T47D (cell line): ENCODE data around the gene TMEM79.

Experiments
- DNase-seq, 2 experiments: peaks; one replicate each; pipeline versions ENCODE4 v3.0.0 to v3.0.0-alpha.2; 2011 to 2012; ENCODE audit warnings: low read depth in 1 of 2, low spot score in 1 of 2
- JUND ChIP-seq: IDR thresholded peaks from 2 replicates; pipeline ENCODE4 v1.6.1; 2012; ENCODE audit warnings: low read depth
- in situ Hi-C: cut with HindIII; loops from 2 replicates; pipeline ENCODE4 v1.10.0; 2016; ENCODE audit warnings: low sequenced_read_pairs, low pct_unique_long_range_greater_than_20kb

The TMEM79 gene

DNA sequence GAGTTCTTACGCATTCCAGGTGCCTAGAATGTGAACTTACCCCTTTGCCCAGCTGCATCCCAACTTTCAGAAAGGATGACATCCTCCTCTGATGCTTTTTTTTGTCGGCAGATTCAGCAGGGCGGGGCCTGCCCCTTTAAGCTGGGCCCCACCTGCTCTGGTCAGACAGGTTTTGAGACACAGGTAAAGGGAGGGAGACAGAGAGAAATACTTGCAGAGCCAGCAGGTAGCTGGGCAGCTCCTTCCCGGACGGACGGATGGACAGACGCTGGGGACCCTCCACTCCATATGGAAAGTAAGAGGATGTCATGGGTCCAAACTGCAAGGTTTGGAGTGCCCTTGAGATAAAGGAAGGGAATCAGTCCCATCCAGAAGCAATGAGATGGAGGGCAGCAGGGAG, at the start of gene TMEM79:
TSS of gene TMEM79 (plus strand) at position 214 of the 400 bp plus-strand sequence. CDS start 902 bp downstream, outside the sequence.
- DNase-seq = peak; percentile 78 to 93
- no peak for TF ChIP-seq JUND
- in situ Hi-C loops = no loop called here

- no peak for DNase-seq
- no peak for TF ChIP-seq JUND
- in situ Hi-C loops = no loop called here
Measured at GRCh38 chr1:156236164-156236563, 48.0 kb upstream of the TMEM79 start.

DNA sequence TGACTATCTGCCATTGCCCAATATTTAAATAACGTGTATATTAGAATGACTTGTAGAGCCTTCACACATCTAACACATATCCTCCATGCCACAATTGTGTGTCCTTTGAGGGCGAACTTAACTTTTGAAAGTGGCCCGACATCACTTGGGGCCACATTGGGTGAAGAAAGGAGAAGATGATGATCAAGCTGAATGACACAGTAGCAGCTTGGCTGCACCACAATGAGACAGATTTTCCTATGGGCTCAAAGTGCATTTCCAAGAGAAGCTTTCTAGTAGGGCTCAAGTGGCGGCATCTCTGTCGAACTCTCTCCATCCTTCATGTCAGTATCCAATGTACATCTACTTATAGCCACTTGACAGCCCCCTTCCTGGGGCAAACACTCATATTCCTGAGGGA, 45.9 kb upstream of the TMEM79 start:
- no peak for DNase-seq
- TF ChIP-seq JUND = no peak
- in situ Hi-C loops = no loop called here

DNA sequence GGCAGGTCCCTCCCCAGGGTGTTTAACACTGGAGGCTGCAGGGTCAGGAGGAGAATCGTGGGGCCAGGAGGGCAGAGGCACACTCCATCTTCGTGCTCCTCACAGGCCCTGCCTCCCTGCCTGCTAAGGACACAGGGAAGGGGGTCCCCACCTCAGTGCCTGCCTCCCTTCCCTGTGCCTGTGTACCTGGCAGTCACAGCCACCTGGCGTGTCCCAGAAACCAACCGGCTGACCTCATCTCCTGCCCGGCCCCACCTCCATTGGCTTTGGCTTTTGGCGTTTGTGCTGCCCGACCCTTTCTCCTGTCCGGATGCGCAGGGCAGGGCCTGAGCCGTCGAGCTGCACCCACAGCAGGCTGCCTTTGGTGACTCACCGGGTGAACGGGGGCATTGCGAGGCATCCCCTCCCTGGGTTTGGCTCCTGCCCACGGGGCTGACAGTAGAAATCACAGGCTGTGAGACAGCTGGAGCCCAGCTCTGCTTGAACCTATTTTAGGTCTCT, 42.8 kb upstream of the TMEM79 start:
- in situ Hi-C loops = no loop called here
- no peak for DNase-seq
- TF ChIP-seq JUND = no peak

DNA sequence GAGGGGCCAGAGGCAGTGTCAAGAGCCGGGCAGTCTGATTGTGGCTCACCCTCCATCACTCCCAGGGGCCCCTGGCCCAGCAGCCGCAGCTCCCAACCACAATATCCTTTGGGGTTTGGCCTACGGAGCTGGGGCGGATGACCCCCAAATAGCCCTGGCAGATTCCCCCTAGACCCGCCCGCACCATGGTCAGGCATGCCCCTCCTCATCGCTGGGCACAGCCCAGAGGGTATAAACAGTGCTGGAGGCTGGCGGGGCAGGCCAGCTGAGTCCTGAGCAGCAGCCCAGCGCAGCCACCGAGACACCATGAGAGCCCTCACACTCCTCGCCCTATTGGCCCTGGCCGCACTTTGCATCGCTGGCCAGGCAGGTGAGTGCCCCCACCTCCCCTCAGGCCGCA, 42.2 kb upstream of the TMEM79 start, which contains the start of gene BGLAP:
TSS of gene BGLAP (plus strand) at position 259 of the 400 bp plus-strand sequence. CDS start at position 307, 48 bp downstream.
- no peak for TF ChIP-seq JUND
- in situ Hi-C loops = no loop called here

GRCh38 chr1:156242738-156243137, 41.4 kb upstream of the TMEM79 start:
- TF ChIP-seq JUND = no peak
- in situ Hi-C loops = no loop called here
- DNase-seq = no peak

More for the DNA sequence above, 42.2 kb upstream of the TMEM79 start, which contains the start of gene BGLAP:
- DNase-seq = no peak

DNA sequence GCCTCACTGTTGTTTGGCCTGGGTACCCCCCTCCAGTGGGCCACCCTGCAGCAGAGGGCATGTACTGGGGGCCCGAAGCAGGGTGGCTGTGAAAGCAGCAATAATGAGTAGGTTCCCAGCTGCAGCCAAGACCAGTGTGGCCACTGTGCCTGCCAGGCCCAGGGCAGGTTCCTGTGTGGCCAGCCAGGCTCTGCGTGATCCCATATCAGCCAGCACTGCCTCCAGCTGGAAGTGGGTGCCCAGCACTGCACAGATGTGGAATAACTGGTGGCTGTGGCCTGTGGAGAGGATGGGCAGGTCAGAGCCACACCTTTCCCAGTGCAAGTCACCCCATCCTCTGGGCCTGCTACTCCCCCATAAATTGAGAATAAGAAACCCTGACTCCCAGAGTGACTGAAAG, 40.0 kb upstream of the TMEM79 start:
- no peak for DNase-seq
- no peak for TF ChIP-seq JUND

DNA sequence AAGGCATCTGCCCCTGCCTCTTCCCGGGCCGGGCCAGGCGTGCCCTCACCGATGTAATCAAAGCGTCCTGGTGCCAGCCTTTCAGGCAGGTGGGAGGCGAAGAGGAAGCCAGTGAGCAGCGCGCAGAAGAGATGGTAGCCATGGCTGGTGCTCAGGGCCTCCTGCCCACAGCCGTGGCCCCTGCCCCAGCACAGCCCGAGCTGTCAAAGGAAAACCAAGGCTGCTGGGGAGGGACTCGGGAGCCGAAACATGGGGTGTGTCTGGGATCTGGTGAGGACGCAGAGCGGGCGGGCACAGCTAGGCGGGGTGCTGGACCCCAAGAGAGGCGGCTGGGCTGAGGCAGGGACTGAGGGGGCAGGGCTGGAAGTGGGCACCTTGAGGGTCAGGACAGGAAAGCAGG, 39.4 kb upstream of the TMEM79 start:
- DNase-seq = no peak
- TF ChIP-seq JUND = no peak
- in situ Hi-C loops = no loop called here

More for the DNA sequence above, 40.0 kb upstream of the TMEM79 start:
- in situ Hi-C loops = no loop called here

- in situ Hi-C loops = no loop called here
- DNase-seq = no peak
- no peak for TF ChIP-seq JUND
Measured at GRCh38 chr1:156245451-156246232, 38.5 kb upstream of the TMEM79 start.

DNA sequence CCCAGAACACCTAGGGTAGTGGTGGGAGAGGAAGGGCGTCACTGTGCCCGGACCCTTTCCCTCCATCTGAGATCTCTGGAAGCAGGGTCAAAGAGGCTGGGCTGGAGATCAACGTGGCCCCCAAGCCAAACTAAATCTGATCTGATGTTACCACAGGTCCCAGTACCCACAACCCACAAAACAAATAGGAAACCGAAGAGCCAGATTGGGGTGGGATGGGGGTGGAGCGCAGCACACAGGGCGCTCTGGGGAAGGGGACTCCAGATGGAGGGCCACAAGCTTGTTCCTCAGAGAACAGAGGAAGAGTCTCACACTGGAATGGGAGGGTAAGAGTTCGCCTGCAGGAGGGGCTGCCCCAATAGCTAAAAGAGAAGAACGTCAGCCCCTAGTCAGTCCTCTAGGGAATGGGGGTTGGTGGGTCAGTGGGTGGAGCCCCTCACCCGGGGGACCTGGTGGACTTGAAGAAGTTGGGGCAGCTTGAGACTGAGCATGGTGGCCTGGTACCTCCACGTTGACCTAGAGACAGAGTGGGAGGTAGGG, 37.8 kb upstream of the TMEM79 start:
- in situ Hi-C loops = no loop called here
- no peak for DNase-seq
- no peak for TF ChIP-seq JUND

- no peak for TF ChIP-seq JUND
- in situ Hi-C loops = no loop called here
- DNase-seq = peak; percentile 57 to 77
Measured at GRCh38 chr1:156246781-156247459, 37.2 kb upstream of the TMEM79 start.

GRCh38 chr1:156247460-156248322, 36.4 kb upstream of the TMEM79 start, which contains the start of gene PAQR6:
PAQR6 (minus strand) TSS chr1:156248056; CDS start chr1:156246731, 1,325 bp downstream.
- DNase-seq = no peak
- in situ Hi-C loops = no loop called here

More at GRCh38 chr1:156247460-156248322, 36.4 kb upstream of the TMEM79 start, which contains the start of gene PAQR6:
- TF ChIP-seq JUND = no peak
